SU-DHL-6 (cell line): Measurements from ENCODE around the gene ADARB2.

Experiments
- H2AFZ ChIP-seq: fragments of 200-600 bp; sonication (generic); 2 replicates; pipeline ENCODE4 v1.6.1; 2014; ENCODE audit warnings: low read depth, mild to moderate bottlenecking, moderate library complexity, mixed read lengths, antibody characterized with exemption, low read length; ENCODE audit not compliant: severe bottlenecking
- H3F3A ChIP-seq: fragments of 200-600 bp; shearing (Covaris generic); 2 replicates; pipeline ENCODE4 v1.6.0; 2016; ENCODE audit warnings: antibody characterized with exemption, mild to moderate bottlenecking; ENCODE audit not compliant: insufficient read depth
- H3K27ac ChIP-seq: fragments of 200-600 bp; sonication (generic); 2 replicates; pipeline ENCODE4 v1.5.1; 2016; ENCODE audit warnings: low read depth, mild to moderate bottlenecking, low read length, moderate library complexity, mixed read lengths
- H3K27me3 ChIP-seq: fragments of 200-600 bp; sonication (generic), shearing (Covaris generic); 2 replicates; pipeline ENCODE4 v1.6.0; 2014; ENCODE audit warnings: mild to moderate bottlenecking, low read length
- H3K36me3 ChIP-seq: fragments of 200-600 bp; sonication (generic); 2 replicates; pipeline ENCODE4 v1.6.1; 2014; ENCODE audit warnings: mild to moderate bottlenecking, low read length, mixed read lengths
- H3K4me2 ChIP-seq: fragments of 300-600, 200-600 bp; shearing (Covaris generic), sonication (generic); 2 replicates; pipeline ENCODE4 v1.6.0; 2014; ENCODE audit warnings: low read length, low read depth, mild to moderate bottlenecking; ENCODE audit not compliant: poor library complexity, severe bottlenecking
- H3K4me3 ChIP-seq: fragments of 200-600 bp; sonication (generic); 2 replicates; pipeline ENCODE4 v1.5.1; 2014; ENCODE audit warnings: antibody characterized with exemption, low read length, mild to moderate bottlenecking, mixed read lengths; ENCODE audit not compliant: insufficient read depth, poor library complexity, severe bottlenecking
- H3K79me2 ChIP-seq: fragments of 200-600 bp; sonication (generic); 2 replicates; pipeline ENCODE4 v1.6.1; 2014; ENCODE audit warnings: mild to moderate bottlenecking, low read length, moderate library complexity; ENCODE audit not compliant: insufficient read depth
- H3K9ac ChIP-seq: fragments of 200-600 bp; sonication (generic); 2 replicates; pipeline ENCODE4 v1.7.0; 2014; ENCODE audit warnings: mild to moderate bottlenecking, low read length
- H3K9me2 ChIP-seq: fragments of 200-600 bp; sonication (generic); replicated peaks from 2 replicates; pipeline ENCODE4 v1.6.1; 2014; ENCODE audit warnings: low read length; ENCODE audit not compliant: insufficient read depth
- H3K9me3 ChIP-seq: fragments of 200-600 bp; sonication (generic); 2 replicates; pipeline ENCODE4 v1.6.1; 2014; ENCODE audit warnings: low read length, mixed read lengths; ENCODE audit not compliant: insufficient read depth
- H4K20me1 ChIP-seq: fragments of 200-600 bp; sonication (generic); 2 replicates; pipeline ENCODE4 v1.6.1; 2014; ENCODE audit warnings: low read depth, mild to moderate bottlenecking, antibody characterized with exemption, low read length, moderate library complexity, mixed read lengths
- EZH2phosphoT487 ChIP-seq: fragments of 200-600 bp; sonication (generic), shearing (Covaris generic); conservative IDR thresholded peaks from 2 replicates; pipeline ENCODE4 v1.6.1; 2018; ENCODE audit warnings: mild to moderate bottlenecking, antibody characterized with exemption, low read length, moderate library complexity, mixed read lengths
- TF ChIP-seq, protein P1 (sequence below): fragments of 200-600 bp; sonication (generic); IDR thresholded peaks from one replicate; pipeline ENCODE4 v1.5.1; 2017; ENCODE audit warnings: antibody characterized with exemption, mild to moderate bottlenecking, low read length, moderate library complexity; ENCODE audit not compliant: insufficient read depth, poor library complexity, severe bottlenecking

The ADARB2 gene

DNA sequence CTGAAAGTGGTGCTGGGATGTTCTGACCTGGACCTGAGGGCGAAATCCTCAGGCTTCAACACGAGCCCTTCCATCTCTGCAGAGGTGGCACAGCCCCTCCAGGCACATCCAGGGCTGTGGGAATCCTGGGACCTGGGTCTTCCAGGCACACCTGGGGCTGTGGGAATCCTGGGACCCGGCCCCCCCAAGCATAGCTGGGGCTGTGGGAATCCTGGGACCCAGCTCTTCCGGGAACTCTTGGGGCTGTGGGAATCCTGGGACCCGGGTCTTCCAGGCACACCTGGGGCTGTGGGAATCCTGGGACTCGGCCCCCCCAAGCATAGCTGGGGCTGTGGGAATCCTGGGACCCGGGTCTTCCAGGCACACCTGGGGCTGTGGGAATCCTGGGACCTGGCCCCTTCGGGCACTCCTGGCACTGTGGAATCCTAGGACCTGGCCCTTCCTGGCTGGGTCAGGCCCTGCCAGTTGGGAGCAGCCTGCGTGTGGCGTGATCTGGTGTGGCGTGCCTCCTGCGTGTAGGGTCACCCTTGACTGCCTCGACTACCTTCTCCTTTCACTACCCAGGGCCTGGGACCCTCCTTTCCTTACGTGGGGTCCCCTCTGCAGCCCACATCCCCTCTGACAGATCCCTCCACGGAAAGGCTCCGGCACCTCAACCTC, 557.1 kb downstream of the ADARB2 start:
- no peaks in the 10 kb centered on the region for H3K36me3 ChIP-seq
- H3K9ac ChIP-seq, result no peak overlapping the region
- H3K9me2 ChIP-seq, result no peaks in the 10 kb centered on the region
- H3K79me2 ChIP-seq, result no peaks in the 10 kb centered on the region
- no peak overlapping the region for H2AFZ ChIP-seq
- H3K4me3 ChIP-seq, result no peak overlapping the region
- no peak overlapping the region for H3K27ac ChIP-seq
- H3K4me2 ChIP-seq, result no peak overlapping the region
- no peaks in the 10 kb centered on the region for H3K27me3 ChIP-seq
- TF ChIP-seq, protein P1, sequence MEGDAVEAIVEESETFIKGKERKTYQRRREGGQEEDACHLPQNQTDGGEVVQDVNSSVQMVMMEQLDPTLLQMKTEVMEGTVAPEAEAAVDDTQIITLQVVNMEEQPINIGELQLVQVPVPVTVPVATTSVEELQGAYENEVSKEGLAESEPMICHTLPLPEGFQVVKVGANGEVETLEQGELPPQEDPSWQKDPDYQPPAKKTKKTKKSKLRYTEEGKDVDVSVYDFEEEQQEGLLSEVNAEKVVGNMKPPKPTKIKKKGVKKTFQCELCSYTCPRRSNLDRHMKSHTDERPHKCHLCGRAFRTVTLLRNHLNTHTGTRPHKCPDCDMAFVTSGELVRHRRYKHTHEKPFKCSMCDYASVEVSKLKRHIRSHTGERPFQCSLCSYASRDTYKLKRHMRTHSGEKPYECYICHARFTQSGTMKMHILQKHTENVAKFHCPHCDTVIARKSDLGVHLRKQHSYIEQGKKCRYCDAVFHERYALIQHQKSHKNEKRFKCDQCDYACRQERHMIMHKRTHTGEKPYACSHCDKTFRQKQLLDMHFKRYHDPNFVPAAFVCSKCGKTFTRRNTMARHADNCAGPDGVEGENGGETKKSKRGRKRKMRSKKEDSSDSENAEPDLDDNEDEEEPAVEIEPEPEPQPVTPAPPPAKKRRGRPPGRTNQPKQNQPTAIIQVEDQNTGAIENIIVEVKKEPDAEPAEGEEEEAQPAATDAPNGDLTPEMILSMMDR, result no peak
- TF ChIP-seq EZH2phosphoT487, result no peak
- no peaks in the 10 kb centered on the region for H4K20me1 ChIP-seq
- no peaks in the 10 kb centered on the region for H3F3A ChIP-seq
- H3K9me3 ChIP-seq, result no peaks in the 10 kb centered on the region

DNA sequence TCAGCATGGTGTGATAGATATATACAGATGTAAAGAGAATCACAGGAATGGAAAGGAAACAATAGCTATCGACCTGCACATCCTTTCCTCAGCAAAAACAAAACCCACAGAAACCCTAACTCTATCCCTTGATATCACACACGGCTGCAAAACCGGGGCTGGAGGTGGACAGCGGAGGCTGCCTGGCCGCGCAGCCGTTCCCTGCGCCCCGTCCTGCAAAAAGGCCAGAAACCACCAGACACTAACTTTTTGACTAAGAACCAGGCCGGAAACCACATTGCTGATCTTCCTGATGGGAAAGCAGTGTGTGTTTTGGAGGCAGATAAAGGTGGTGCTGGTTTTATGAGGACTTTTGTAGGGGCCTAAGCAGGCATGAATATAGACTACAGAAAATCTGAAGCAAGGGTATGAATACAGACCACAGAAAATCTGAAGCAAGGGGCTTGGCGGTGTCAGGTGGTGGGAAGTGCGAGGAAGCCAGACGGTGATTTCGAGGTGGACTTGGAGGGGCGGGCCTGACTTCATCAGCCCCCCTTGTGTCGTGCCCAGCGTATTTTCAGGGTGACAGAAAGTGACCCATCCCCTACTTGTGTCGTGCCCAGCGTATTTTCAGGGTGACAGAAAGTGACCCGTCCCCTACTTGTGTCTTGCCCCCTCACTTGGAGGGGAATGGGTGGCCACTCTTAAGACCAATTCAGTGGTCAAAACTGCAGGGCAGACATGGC, 557.8 kb downstream of the ADARB2 start:
- no peaks in the 10 kb centered on the region for H3K79me2 ChIP-seq
- no peak overlapping the region for H3K9ac ChIP-seq
- no peaks in the 10 kb centered on the region for H4K20me1 ChIP-seq
- no peak overlapping the region for H3K27ac ChIP-seq
- no peaks in the 10 kb centered on the region for H3F3A ChIP-seq
- H3K27me3 ChIP-seq, result no peaks in the 10 kb centered on the region
- no peak overlapping the region for H3K4me3 ChIP-seq
- TF ChIP-seq EZH2phosphoT487, result no peak
- TF ChIP-seq, protein P1, result no peak
- H3K9me2 ChIP-seq, result no peaks in the 10 kb centered on the region
- H3K36me3 ChIP-seq, result no peaks in the 10 kb centered on the region
- H2AFZ ChIP-seq, result no peak overlapping the region
- no peaks in the 10 kb centered on the region for H3K9me3 ChIP-seq
- H3K4me2 ChIP-seq, result no peak overlapping the region

DNA sequence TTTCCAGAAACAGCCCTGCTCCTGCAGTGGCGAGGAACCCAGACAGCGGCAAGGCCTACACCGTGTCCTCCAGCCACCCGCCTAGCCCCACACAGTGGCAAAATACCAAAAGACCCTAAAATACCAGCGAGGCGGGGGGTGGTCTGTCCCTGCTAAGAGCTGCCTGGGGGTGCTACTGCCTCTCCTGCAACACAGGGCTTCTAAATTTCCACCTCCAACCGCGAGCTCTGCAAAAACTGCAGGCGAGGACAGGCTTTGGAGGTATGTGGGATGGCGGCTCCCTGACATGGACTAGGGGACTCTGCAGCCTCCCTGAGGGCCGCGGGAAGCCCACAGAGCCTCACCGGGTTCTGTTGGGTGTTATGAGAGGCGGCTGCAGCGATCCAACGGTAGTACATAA, 558.8 kb downstream of the ADARB2 start:
- H3K4me2 ChIP-seq, result no peak overlapping the region
- no peaks in the 10 kb centered on the region for H3K27me3 ChIP-seq
- H3K9me3 ChIP-seq, result no peaks in the 10 kb centered on the region
- H4K20me1 ChIP-seq, result no peaks in the 10 kb centered on the region
- TF ChIP-seq, protein P1, result no peak
- TF ChIP-seq EZH2phosphoT487, result no peak
- no peak overlapping the region for H3K27ac ChIP-seq
- H3K79me2 ChIP-seq, result no peaks in the 10 kb centered on the region
- H2AFZ ChIP-seq, result no peak overlapping the region
- H3K9ac ChIP-seq, result no peak overlapping the region
- no peaks in the 10 kb centered on the region for H3K36me3 ChIP-seq
- no peaks in the 10 kb centered on the region for H3K9me2 ChIP-seq
- H3F3A ChIP-seq, result no peaks in the 10 kb centered on the region
- no peak overlapping the region for H3K4me3 ChIP-seq
